ENCODE measurements around the gene CMTR2. TPM values are rescaled to one million over a fixed set of nuclear protein-coding genes. Genes with fewer than 3 reads are reported as not detected.
"Not testable (repeated sequence)": the region's sequence is repeated elsewhere in the genome, so short reads cannot be mapped to it uniquely, and the experiment has no call there.

The CMTR2 gene
- total and polyA plus RNA-seq, 2 experiments from 2014 or later = 11.4 to 43.2 TPM

GRCh38 chr16:71293919-71294318, 4.7 kb upstream of the CMTR2 start:
- no peaks in the 10 kb centered on the region for H3K9me2 ChIP-seq (replicated peaks; ENCODE audit: insufficient read depth)

GRCh38 chr16:71292095-71292494, 2.9 kb upstream of the CMTR2 start:
- not testable (repeated sequence) for H2AFZ ChIP-seq; H4K20me1 ChIP-seq (ENCODE audit: insufficient read depth, poor library complexity, severe bottlenecking); H3K27me3 ChIP-seq; H3K4me2 ChIP-seq; H3K4me3 ChIP-seq; H3K36me3 ChIP-seq (replicated peaks; ENCODE audit: insufficient read depth, low read depth); DNase-seq (ENCODE audit: low spot score); H3K9me2 ChIP-seq (replicated peaks; ENCODE audit: insufficient read depth); H3K9me3 ChIP-seq (ENCODE audit: low read depth); H3K27ac ChIP-seq
- peaks cover 16% of the 10 kb centered on the region for H3K4me1 ChIP-seq (ENCODE audit: insufficient read depth)
- H3K79me2 ChIP-seq = peaks cover 14% of the 10 kb centered on the region
- WGBS (ENCODE audit: low lambda C conversion rate, missing lambda C conversion rate) = 77% methylated on average over 3 of the region's 3 CpGs

More at GRCh38 chr16:71293919-71294318, 4.7 kb upstream of the CMTR2 start:
- Histone ChIP-seq H4K20me1 (ENCODE audit: insufficient read depth, poor library complexity, severe bottlenecking) (no peaks in the 10 kb centered on the region), H2AFZ (no peak overlapping the region), H3K4me3 (no peak overlapping the region), H3K4me2 (no peak overlapping the region), H3K36me3 (replicated peaks; ENCODE audit: insufficient read depth, low read depth) (no peaks in the 10 kb centered on the region), H3K27me3 (no peaks in the 10 kb centered on the region), H3K27ac (no peak overlapping the region), H3K4me1 (ENCODE audit: insufficient read depth) (no peaks in the 10 kb centered on the region), H3K9me3 (ENCODE audit: low read depth) (no peaks in the 10 kb centered on the region), H3K79me2 (no peaks in the 10 kb centered on the region)
- no peak for DNase-seq (ENCODE audit: low spot score)
- 42% methylated on average over 1 of the region's 1 CpG for WGBS (ENCODE audit: low lambda C conversion rate, missing lambda C conversion rate)
- no peak for TF ChIP-seq CTCF (IDR thresholded peaks at IDR 0.05; ENCODE audit: poor library complexity)
- TF ChIP-seq EZH2phosphoT487 (IDR thresholded peaks at IDR 0.05; ENCODE audit: low read depth, severe bottlenecking, unreplicated experiment) = no peak
- no peak for TF ChIP-seq EZH2 (IDR thresholded peaks at IDR 0.05; ENCODE audit: borderline replicate concordance)

GRCh38 chr16:71289732-71290062, 495 bp upstream of the CMTR2 start:
- H3K4me1 ChIP-seq (ENCODE audit: insufficient read depth) = peaks cover 18% of the 10 kb centered on the region
- peak overlapping the region; percentile 7 for H3K4me3 ChIP-seq
- H3K27ac ChIP-seq = peak overlapping the region; percentile 93
- TF ChIP-seq CTCF (IDR thresholded peaks at IDR 0.05; ENCODE audit: poor library complexity) (no peak), EZH2 (IDR thresholded peaks at IDR 0.05; ENCODE audit: borderline replicate concordance) (no peak), EZH2phosphoT487 (IDR thresholded peaks at IDR 0.05; ENCODE audit: low read depth, severe bottlenecking, unreplicated experiment) (no peak)
- WGBS (ENCODE audit: low lambda C conversion rate, missing lambda C conversion rate) = 30% methylated on average over 2 of the region's 2 CpGs
- H3K79me2 ChIP-seq = peaks cover 29% of the 10 kb centered on the region
- H3K36me3 ChIP-seq (replicated peaks; ENCODE audit: insufficient read depth, low read depth) = peaks cover 3% of the 10 kb centered on the region
- H3K4me2 ChIP-seq = peak overlapping the region; percentile 83
- peak overlapping the region; percentile 47 for H2AFZ ChIP-seq
- no peaks in the 10 kb centered on the region for H3K9me2 ChIP-seq (replicated peaks; ENCODE audit: insufficient read depth)
- no peaks in the 10 kb centered on the region for H4K20me1 ChIP-seq (ENCODE audit: insufficient read depth, poor library complexity, severe bottlenecking)
- H3K27me3 ChIP-seq = no peaks in the 10 kb centered on the region
- no peaks in the 10 kb centered on the region for H3K9me3 ChIP-seq (ENCODE audit: low read depth)
- no peak for DNase-seq (ENCODE audit: low spot score)

- Histone ChIP-seq H2AFZ (peak overlapping the region; percentile 54), H3K9me3 (ENCODE audit: low read depth) (no peaks in the 10 kb centered on the region), H3K4me1 (ENCODE audit: insufficient read depth) (peaks cover 18% of the 10 kb centered on the region), H3K4me2 (peak overlapping the region; percentile 83), H3K79me2 (peaks cover 29% of the 10 kb centered on the region), H3K9me2 (replicated peaks; ENCODE audit: insufficient read depth) (no peaks in the 10 kb centered on the region), H3K36me3 (replicated peaks; ENCODE audit: insufficient read depth, low read depth) (peaks cover 3% of the 10 kb centered on the region), H4K20me1 (ENCODE audit: insufficient read depth, poor library complexity, severe bottlenecking) (no peaks in the 10 kb centered on the region), H3K4me3 (peak overlapping the region; percentile 41), H3K27ac (peak overlapping the region; percentile 93), H3K27me3 (no peaks in the 10 kb centered on the region)
- WGBS (ENCODE audit: low lambda C conversion rate, missing lambda C conversion rate) = 5% methylated on average over 3 of the region's 3 CpGs
- TF ChIP-seq EZH2 (IDR thresholded peaks at IDR 0.05; ENCODE audit: borderline replicate concordance) (no peak), EZH2phosphoT487 (IDR thresholded peaks at IDR 0.05; ENCODE audit: low read depth, severe bottlenecking, unreplicated experiment) (no peak), CTCF (IDR thresholded peaks at IDR 0.05; ENCODE audit: poor library complexity) (no peak)
- DNase-seq (ENCODE audit: low spot score) = peak; percentile 35
Observed at GRCh38 chr16:71288570-71288889, 672 bp downstream of the CMTR2 start.

Data from hepatocyte (in vitro differentiated cells).